Breast epithelium (tissue), 3 donors: ENCODE measurements around the gene CLDN7.

Experiments
- POLR2A ChIP-seq: fragments of 450-650 bp; IDR thresholded peaks from one replicate; pipeline ENCODE4 v1.6.1; 2016; ENCODE audit warnings: antibody characterized with exemption, mild to moderate bottlenecking, moderate library complexity
- TF ChIP-seq, protein P1 (sequence below), 3 donors: fragments of 450-650 bp; IDR thresholded peaks; one replicate each; pipeline ENCODE4 v1.5.1; 2016 to 2017; ENCODE audit warnings: antibody characterized with exemption in 3 of 3, mild to moderate bottlenecking in 3 of 3, moderate library complexity in 3 of 3

GRCh38 chr17:7240375-7240774 lies 21.9 kb downstream of the CLDN7 start:
- TF ChIP-seq POLR2A: no peak
- TF ChIP-seq, protein P1, sequence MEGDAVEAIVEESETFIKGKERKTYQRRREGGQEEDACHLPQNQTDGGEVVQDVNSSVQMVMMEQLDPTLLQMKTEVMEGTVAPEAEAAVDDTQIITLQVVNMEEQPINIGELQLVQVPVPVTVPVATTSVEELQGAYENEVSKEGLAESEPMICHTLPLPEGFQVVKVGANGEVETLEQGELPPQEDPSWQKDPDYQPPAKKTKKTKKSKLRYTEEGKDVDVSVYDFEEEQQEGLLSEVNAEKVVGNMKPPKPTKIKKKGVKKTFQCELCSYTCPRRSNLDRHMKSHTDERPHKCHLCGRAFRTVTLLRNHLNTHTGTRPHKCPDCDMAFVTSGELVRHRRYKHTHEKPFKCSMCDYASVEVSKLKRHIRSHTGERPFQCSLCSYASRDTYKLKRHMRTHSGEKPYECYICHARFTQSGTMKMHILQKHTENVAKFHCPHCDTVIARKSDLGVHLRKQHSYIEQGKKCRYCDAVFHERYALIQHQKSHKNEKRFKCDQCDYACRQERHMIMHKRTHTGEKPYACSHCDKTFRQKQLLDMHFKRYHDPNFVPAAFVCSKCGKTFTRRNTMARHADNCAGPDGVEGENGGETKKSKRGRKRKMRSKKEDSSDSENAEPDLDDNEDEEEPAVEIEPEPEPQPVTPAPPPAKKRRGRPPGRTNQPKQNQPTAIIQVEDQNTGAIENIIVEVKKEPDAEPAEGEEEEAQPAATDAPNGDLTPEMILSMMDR (IDR thresholded peaks at IDR 0.05): no peak
